ENCODE data around the gene THRAP3.

- TF ChIP-seq POLR2A (IDR thresholded peaks at IDR 0.05; ENCODE audit: low read length) (no peak), GATA1 (IDR thresholded peaks at IDR 0.05; ENCODE audit: low read depth, low read length) (no peak)
These were observed 46.4 kb upstream of the THRAP3 start for GRCh38 chr1:36177589-36178431.
